Immature natural killer cell (primary cell): ENCODE results near the gene CYBB. TPM values are rescaled to one million over a fixed set of nuclear protein-coding genes. Genes with fewer than 3 reads are reported as not detected.

Experiments
- DNase-seq, 3 donors: peaks; one replicate each; pipeline ENCODE4 v3.0.0; 2022; ENCODE audit warnings: mixed read lengths in 1 of 3
- H3K27ac Mint-ChIP-seq, 6 donors: one replicate each; pipeline ENCODE4 v1.8.0; 2020; ENCODE audit warnings: mixed read lengths in 6 of 6, mild to moderate bottlenecking in 5 of 6, inconsistent platforms in 4 of 6, moderate library complexity in 3 of 6
- H3K27me3 Mint-ChIP-seq, 3 donors: one replicate each; pipeline ENCODE4 v1.8.0; 2020 to 2021; ENCODE audit warnings: low read depth in 3 of 3, mild to moderate bottlenecking in 3 of 3, mixed read lengths in 3 of 3, moderate library complexity in 3 of 3, inconsistent platforms in 1 of 3
- H3K36me3 Mint-ChIP-seq, 3 donors: one replicate each; pipeline ENCODE4 v1.8.0; 2020; ENCODE audit warnings: mixed read lengths in 3 of 3, inconsistent platforms in 2 of 3, mild to moderate bottlenecking in 2 of 3
- H3K4me1 Mint-ChIP-seq, 2 donors: one replicate each; pipeline ENCODE4 v1.8.0; 2020; ENCODE audit warnings: inconsistent platforms in 2 of 2, mild to moderate bottlenecking in 2 of 2, mixed read lengths in 2 of 2, moderate library complexity in 1 of 2
- H3K4me3 Mint-ChIP-seq, 5 donors: one replicate each; pipeline ENCODE4 v1.8.0; 2020; ENCODE audit warnings: mild to moderate bottlenecking in 5 of 5, mixed read lengths in 5 of 5, inconsistent platforms in 3 of 5, moderate library complexity in 3 of 5
- H3K9me3 Mint-ChIP-seq, 6 donors: one replicate each; pipeline ENCODE4 v1.8.0; 2020; ENCODE audit warnings: mild to moderate bottlenecking in 6 of 6, mixed read lengths in 6 of 6, inconsistent platforms in 4 of 6, moderate library complexity in 3 of 6
- polyA plus RNA-seq, 3 donors: library from polyadenylated mRNA; unstranded; fragments of 300-500 nt; fragmentation: Illumina TruSeq; gene quantifications; one replicate each; pipeline ENCODE4 v1.2.3, GENCODE V29; 2021

Gene CYBB
- polyA plus RNA-seq, 3 donors from 2014 or later, result 1.2 to 4.0 (median 2.3) TPM

- peaks cover 14 to 16% of the 10 kb centered on the region in 2 donors for H3K4me1 Mint-ChIP-seq
- H3K4me3 Mint-ChIP-seq, result peak overlapping the region in 2 of 5 donors; percentile 15 to 22
- H3K27ac Mint-ChIP-seq, result no peak overlapping the region
- no peaks in the 10 kb centered on the region for H3K36me3 Mint-ChIP-seq
- DNase-seq, result peak; percentile 47 to 56 (median 48)
- H3K9me3 Mint-ChIP-seq, result no peaks in the 10 kb centered on the region
- peaks cover 0 to 2% (median 2%) of the 10 kb centered on the region in 3 donors for H3K27me3 Mint-ChIP-seq
These were observed 45.5 kb downstream of the CYBB start for GRCh38 chrX:37825215-37825842.

- DNase-seq, result no peak
- Mint-ChIP-seq H3K27ac (peak overlapping the region in 1 of 6 donors; percentile 8), H3K36me3 (no peaks in the 10 kb centered on the region), H3K27me3 (peaks cover 2% of the 10 kb centered on the region in 3 donors), H3K4me3 (peak overlapping the region in 1 of 5 donors; percentile 33), H3K9me3 (no peaks in the 10 kb centered on the region), H3K4me1 (peaks cover 7 to 9% of the 10 kb centered on the region in 2 donors)
These were observed 49.9 kb downstream of the CYBB start for GRCh38 chrX:37829721-37830120.

GRCh38 chrX:37830371-37830770 lies 50.5 kb downstream of the CYBB start:
- Mint-ChIP-seq H3K27me3 (peaks cover 0 to 2% (median 2%) of the 10 kb centered on the region in 3 donors), H3K36me3 (no peaks in the 10 kb centered on the region), H3K4me1 (peaks cover under 1 to 3% of the 10 kb centered on the region in 2 donors), H3K4me3 (no peak overlapping the region), H3K27ac (no peak overlapping the region), H3K9me3 (no peaks in the 10 kb centered on the region)
- DNase-seq, result no peak

GRCh38 chrX:37834937-37835336 lies 55.1 kb downstream of the CYBB start:
- Mint-ChIP-seq H3K27me3 (peaks cover 2 to 3% (median 2%) of the 10 kb centered on the region in 3 donors), H3K4me3 (no peak overlapping the region), H3K36me3 (peaks cover 0 to 6% (median 0%) of the 10 kb centered on the region in 3 donors), H3K27ac (no peak overlapping the region), H3K4me1 (no peaks in the 10 kb centered on the region), H3K9me3 (no peaks in the 10 kb centered on the region)
- no peak for DNase-seq

GRCh38 chrX:37840931-37841330 lies 61.1 kb downstream of the CYBB start:
- peak overlapping the region in 1 of 6 donors; percentile 9 for H3K27ac Mint-ChIP-seq
- peaks cover 0 to 10% (median 0%) of the 10 kb centered on the region in 3 donors for H3K36me3 Mint-ChIP-seq
- DNase-seq, result no peak
- no peak overlapping the region for H3K4me3 Mint-ChIP-seq
- H3K4me1 Mint-ChIP-seq, result peaks cover under 1 to 1% of the 10 kb centered on the region in 2 donors
- H3K27me3 Mint-ChIP-seq, result peaks cover 0 to 3% (median 2%) of the 10 kb centered on the region in 3 donors
- H3K9me3 Mint-ChIP-seq, result no peaks in the 10 kb centered on the region

- Mint-ChIP-seq H3K4me3 (no peak overlapping the region), H3K36me3 (peaks cover 0 to 5% (median 0%) of the 10 kb centered on the region in 3 donors), H3K27ac (no peak overlapping the region), H3K4me1 (peaks cover 12 to 13% of the 10 kb centered on the region in 2 donors), H3K9me3 (no peaks in the 10 kb centered on the region), H3K27me3 (peaks cover 0 to 2% (median 0%) of the 10 kb centered on the region in 3 donors)
- DNase-seq, result no peak
These were observed 64.8 kb downstream of the CYBB start for GRCh38 chrX:37844622-37845021.

- Mint-ChIP-seq H3K27ac (peak overlapping the region; percentile 70 to 83 (median 80)), H3K27me3 (peaks cover 0 to 2% (median 0%) of the 10 kb centered on the region in 3 donors), H3K4me1 (peaks cover 12 to 13% of the 10 kb centered on the region in 2 donors), H3K4me3 (peak overlapping the region; percentile 73 to 88 (median 84)), H3K36me3 (peaks cover 0 to under 1% (median 0%) of the 10 kb centered on the region in 3 donors), H3K9me3 (no peaks in the 10 kb centered on the region)
- no peak for DNase-seq
These were observed 66.3 kb downstream of the CYBB start for GRCh38 chrX:37846141-37846540.

- Mint-ChIP-seq H3K4me3 (peak overlapping the region; percentile 73 to 88 (median 84)), H3K27me3 (peaks cover 0 to 2% (median 0%) of the 10 kb centered on the region in 3 donors), H3K27ac (peak overlapping the region; percentile 70 to 83 (median 80)), H3K36me3 (no peaks in the 10 kb centered on the region), H3K9me3 (no peaks in the 10 kb centered on the region), H3K4me1 (peaks cover 12 to 13% of the 10 kb centered on the region in 2 donors)
- DNase-seq, result no peak
These were observed 66.7 kb downstream of the CYBB start for GRCh38 chrX:37846558-37846933.

- H3K4me1 Mint-ChIP-seq, result peaks cover 10 to 13% of the 10 kb centered on the region in 2 donors
- H3K9me3 Mint-ChIP-seq, result no peaks in the 10 kb centered on the region
- H3K27ac Mint-ChIP-seq, result peak within 1 kb of the TSS; percentile 70 to 91 (median 88)
- H3K27me3 Mint-ChIP-seq, result peaks cover 0 to 2% (median 0%) of the 10 kb centered on the region in 3 donors
- peak within 1 kb of the TSS; percentile 84 to 88 (median 85) for H3K4me3 Mint-ChIP-seq
- no peaks in the 10 kb centered on the region for H3K36me3 Mint-ChIP-seq
- peak; percentile 66 to 71 (median 69) for DNase-seq
These were observed 67.3 kb downstream of the CYBB start, which contains the start of gene DYNLT3 for GRCh38 chrX:37846934-37847732. Gene DYNLT3, minus strand, starts transcription at chrX:37847571. Its CDS starts 61 bp downstream, at chrX:37847510.

GRCh38 chrX:37847733-37848197 lies 67.9 kb downstream of the CYBB start:
- Mint-ChIP-seq H3K4me1 (peaks cover 10 to 13% of the 10 kb centered on the region in 2 donors), H3K4me3 (peak overlapping the region; percentile 84 to 88 (median 85)), H3K27ac (peak overlapping the region; percentile 61 to 91 (median 88)), H3K9me3 (no peaks in the 10 kb centered on the region), H3K36me3 (no peaks in the 10 kb centered on the region), H3K27me3 (peaks cover 0 to 7% (median 0%) of the 10 kb centered on the region in 3 donors)
- no peak for DNase-seq

GRCh38 chrX:37854148-37854547 lies 74.3 kb downstream of the CYBB start:
- peaks cover 0 to 8% (median 5%) of the 10 kb centered on the region in 3 donors for H3K27me3 Mint-ChIP-seq
- H3K4me1 Mint-ChIP-seq, result no peaks in the 10 kb centered on the region
- no peaks in the 10 kb centered on the region for H3K36me3 Mint-ChIP-seq
- H3K27ac Mint-ChIP-seq, result no peak overlapping the region
- H3K9me3 Mint-ChIP-seq, result no peaks in the 10 kb centered on the region
- H3K4me3 Mint-ChIP-seq, result no peak overlapping the region
- no peak for DNase-seq

- Mint-ChIP-seq H3K9me3 (no peaks in the 10 kb centered on the region), H3K4me1 (no peaks in the 10 kb centered on the region), H3K4me3 (no peak overlapping the region), H3K36me3 (no peaks in the 10 kb centered on the region), H3K27ac (no peak overlapping the region), H3K27me3 (peaks cover 0 to 8% (median 5%) of the 10 kb centered on the region in 3 donors)
- DNase-seq, result no peak
These were observed 74.9 kb downstream of the CYBB start for GRCh38 chrX:37854748-37855147.

- Mint-ChIP-seq H3K4me3 (no peak overlapping the region), H3K9me3 (no peaks in the 10 kb centered on the region), H3K36me3 (no peaks in the 10 kb centered on the region), H3K4me1 (no peaks in the 10 kb centered on the region), H3K27me3 (peaks cover 2 to 7% (median 2%) of the 10 kb centered on the region in 3 donors), H3K27ac (no peak overlapping the region)
- no peak for DNase-seq
These were observed 80.9 kb downstream of the CYBB start for GRCh38 chrX:37860721-37861120.

GRCh38 chrX:37862851-37863250 lies 83.0 kb downstream of the CYBB start:
- Mint-ChIP-seq H3K27ac (no peak overlapping the region), H3K4me1 (peaks cover 6 to 8% of the 10 kb centered on the region in 2 donors), H3K4me3 (no peak overlapping the region), H3K27me3 (peaks cover 2 to 6% (median 5%) of the 10 kb centered on the region in 3 donors), H3K36me3 (no peaks in the 10 kb centered on the region), H3K9me3 (no peaks in the 10 kb centered on the region)
- DNase-seq, result no peak
